Fibroblast of lung (primary cell): ENCODE measurements around the gene CAPS. TPM values are rescaled to one million over a fixed set of nuclear protein-coding genes. Genes with fewer than 3 reads are reported as not detected.

ENCODE experiments used
- DNase-seq, 2 donors: peaks; one replicate each; pipeline versions ENCODE4 v3.0.0 to v3.0.0-alpha.2; 2010; ENCODE audit warnings: low read depth in 2 of 2
- H2AFZ ChIP-seq: 2 replicates; pipeline ENCODE4 v1.5.1; 2012; ENCODE audit warnings: low read length, control low read depth, inconsistent platforms
- H3K27ac ChIP-seq: 2 replicates; pipeline ENCODE4 v1.5.1; 2011; ENCODE audit warnings: low read length, control low read depth; ENCODE audit not compliant: insufficient read depth
- H3K27me3 ChIP-seq: 2 replicates; pipeline ENCODE4 v1.5.1; 2011; ENCODE audit warnings: mild to moderate bottlenecking, low read length; ENCODE audit not compliant: control insufficient read depth, insufficient read depth
- H3K36me3 ChIP-seq: 2 replicates; pipeline ENCODE4 v1.5.1; 2011; ENCODE audit warnings: low read length; ENCODE audit not compliant: control insufficient read depth, insufficient read depth
- H3K4me1 ChIP-seq: 2 replicates; pipeline ENCODE4 v1.5.1; 2011; ENCODE audit warnings: low read length; ENCODE audit not compliant: control insufficient read depth, insufficient read depth; ENCODE audit errors: extremely low read depth
- H3K4me2 ChIP-seq: 2 replicates; pipeline ENCODE4 v1.5.1; 2011; ENCODE audit warnings: low read length, control low read depth; ENCODE audit not compliant: insufficient read depth; ENCODE audit errors: extremely low read depth
- H3K4me3 ChIP-seq, 4 experiments: fragments of 200-600 bp in 1 of 4; sonication (generic) in 1 of 4; replicated peaks in 1 of 4; 2 replicates each; pipeline ENCODE4 v1.5.1; 2011 to 2016; ENCODE audit warnings: low read length in 4 of 4, low read depth in 3 of 4, mild to moderate bottlenecking in 3 of 4, control low read depth in 2 of 4, inconsistent platforms in 1 of 4, mixed read lengths in 1 of 4; ENCODE audit not compliant: insufficient read depth in 1 of 4; ENCODE audit errors: control extremely low read depth in 1 of 4
- H3K79me2 ChIP-seq: 2 replicates; pipeline ENCODE4 v1.5.1; 2012; ENCODE audit warnings: mild to moderate bottlenecking, low read length, inconsistent platforms; ENCODE audit not compliant: control insufficient read depth, insufficient read depth
- H3K9ac ChIP-seq: 2 replicates; pipeline ENCODE4 v1.5.1; 2011; ENCODE audit warnings: mild to moderate bottlenecking, low read length, control low read depth; ENCODE audit not compliant: insufficient read depth
- H3K9me3 ChIP-seq: 2 replicates; pipeline ENCODE4 v1.5.1; 2012; ENCODE audit warnings: low read depth, low read length; ENCODE audit not compliant: control insufficient read depth, insufficient read depth
- H4K20me1 ChIP-seq: 2 replicates; pipeline ENCODE4 v1.5.1; 2011; ENCODE audit warnings: low read length; ENCODE audit not compliant: control insufficient read depth, insufficient read depth; ENCODE audit errors: extremely low read depth
- CTCF ChIP-seq, 2 donors: IDR thresholded peaks in 1 of 2; conservative IDR thresholded peaks in 1 of 2; 1 replicate in 1 of 2; 2 replicates in 1 of 2; pipeline ENCODE4 v1.5.1; 2011 to 2012; ENCODE audit warnings: low read length in 2 of 2, control low read depth in 1 of 2, inconsistent platforms in 1 of 2, low read depth in 1 of 2, mild to moderate bottlenecking in 1 of 2
- EZH2 ChIP-seq: IDR thresholded peaks from 2 replicates; pipeline ENCODE4 v1.5.1; 2012; ENCODE audit warnings: low read length, control low read depth, mild to moderate bottlenecking; ENCODE audit errors: missing control alignments
- polyA plus RNA-seq, 2 donors: library from polyadenylated mRNA; depleted of rRNA in 1 of 2; stranded (reverse) in 1 of 2; unstranded in 1 of 2; fragments of >200 nt; gene quantifications; 2 replicates each; pipeline ENCODE4 v1.2.1, GENCODE V29; 2011 to 2012; ENCODE audit warnings: missing spikeins in 1 of 2
- total RNA-seq: library from RNA; depleted of rRNA; stranded (reverse); fragments of >200 nt; gene quantifications from 2 replicates; pipeline ENCODE4 v1.2.1, GENCODE V29; 2014

Gene CAPS
- total and polyA plus RNA-seq, 2 donors (not counting 1 experiment from before 2014, with no cell fraction given), result 1.6 to 7.3 TPM

- H3K36me3 ChIP-seq, result peaks cover 38% of the 10 kb centered on the region
- no peaks in the 10 kb centered on the region for H4K20me1 ChIP-seq
- no peak overlapping the region for H3K4me2 ChIP-seq
- H3K4me3 ChIP-seq, result no peak overlapping the region
- peaks cover 24% of the 10 kb centered on the region for H3K4me1 ChIP-seq
- DNase-seq, result no peak
- H3K27me3 ChIP-seq, result no peaks in the 10 kb centered on the region
- TF ChIP-seq EZH2, result no peak
- TF ChIP-seq CTCF (conservative IDR thresholded peaks at IDR 0.05 in 1 of 2, IDR thresholded peaks at IDR 0.05 in 1 of 2; ENCODE audit: low read depth in 1 of 2, low read length in 2 of 2), result no peak
- no peak overlapping the region for H2AFZ ChIP-seq
- H3K27ac ChIP-seq, result no peak overlapping the region
- peaks cover 12% of the 10 kb centered on the region for H3K79me2 ChIP-seq
- H3K9ac ChIP-seq, result no peak overlapping the region
- H3K9me3 ChIP-seq, result no peaks in the 10 kb centered on the region
These were observed 15.6 kb downstream of the CAPS start for GRCh38 chr19:5929625-5930024.

DNA sequence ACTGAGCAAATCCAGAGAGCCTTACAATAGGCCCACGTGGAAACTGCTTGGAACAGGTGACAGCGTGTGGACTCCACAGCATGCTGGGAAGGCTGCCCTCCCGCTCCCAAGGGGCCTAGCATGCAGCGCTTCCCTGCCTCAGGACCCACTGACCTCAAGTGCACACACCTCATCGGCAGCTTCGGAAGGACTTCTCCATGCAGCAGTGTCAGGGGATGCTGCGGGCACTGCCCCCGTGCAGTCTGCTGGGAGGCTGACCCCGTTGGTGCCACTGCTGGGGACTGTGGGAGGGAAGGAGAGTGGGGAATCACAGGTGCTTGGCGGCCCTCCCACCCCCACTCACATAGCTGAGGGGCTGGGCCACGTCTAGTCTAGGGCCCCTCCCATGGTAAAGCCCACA lies 17.2 kb downstream of the CAPS start:
- H3K79me2 ChIP-seq, result peaks cover 12% of the 10 kb centered on the region
- H4K20me1 ChIP-seq, result no peaks in the 10 kb centered on the region
- H3K9ac ChIP-seq, result no peak overlapping the region
- no peaks in the 10 kb centered on the region for H3K9me3 ChIP-seq
- H3K4me3 ChIP-seq, result no peak overlapping the region
- H3K4me2 ChIP-seq, result no peak overlapping the region
- no peak overlapping the region for H3K27ac ChIP-seq
- no peak for DNase-seq
- H2AFZ ChIP-seq, result no peak overlapping the region
- H3K4me1 ChIP-seq, result peaks cover 36% of the 10 kb centered on the region
- H3K36me3 ChIP-seq, result peaks cover 29% of the 10 kb centered on the region
- TF ChIP-seq EZH2 (no peak), CTCF (conservative IDR thresholded peaks at IDR 0.05 in 1 of 2, IDR thresholded peaks at IDR 0.05 in 1 of 2; ENCODE audit: low read depth in 1 of 2, low read length in 2 of 2) (no peak)
- no peaks in the 10 kb centered on the region for H3K27me3 ChIP-seq

DNA sequence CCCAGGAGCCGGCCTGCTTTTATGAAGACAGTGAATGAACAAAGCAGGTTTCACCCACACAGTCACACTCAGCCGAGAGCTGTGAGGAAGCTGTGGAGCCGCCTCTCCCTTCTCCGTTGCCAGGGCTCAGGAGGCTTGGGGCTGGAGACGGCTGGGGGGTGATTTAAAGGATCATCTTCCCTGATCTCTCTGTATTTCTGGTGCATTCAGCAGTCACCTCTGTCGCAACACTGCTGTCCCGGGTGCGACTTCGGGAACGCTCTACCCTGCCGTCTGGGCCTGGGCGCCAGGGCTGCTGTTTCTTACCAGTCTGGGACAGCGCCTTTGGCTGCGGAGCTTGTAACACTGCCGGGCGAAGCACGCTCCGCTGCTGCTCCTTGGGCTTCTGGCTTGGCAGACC lies 18.1 kb downstream of the CAPS start:
- Histone ChIP-seq H3K9ac (no peak overlapping the region), H3K36me3 (peaks cover 29% of the 10 kb centered on the region), H3K27ac (no peak overlapping the region), H4K20me1 (no peaks in the 10 kb centered on the region), H3K27me3 (no peaks in the 10 kb centered on the region), H3K4me3 (no peak overlapping the region), H2AFZ (no peak overlapping the region), H3K4me2 (no peak overlapping the region), H3K79me2 (peaks cover 14% of the 10 kb centered on the region), H3K9me3 (no peaks in the 10 kb centered on the region), H3K4me1 (peaks cover 34% of the 10 kb centered on the region)
- no peak for TF ChIP-seq EZH2
- no peak for DNase-seq
